HCT116 (cell line): ENCODE results near the gene APBA2. TPM values are rescaled to one million over a fixed set of nuclear protein-coding genes. Genes with fewer than 3 reads are reported as not detected.

Experiments
- ATAC-seq: fragments of 200-7000 bp; cut with Tn5 transposase; 2 replicates; pipeline ENCODE4 v1.9.1; 2020; ENCODE audit warnings: mild to moderate bottlenecking, moderate library complexity
- BruUV-seq: library from RNA; stranded (reverse); fragments of 400-500 nt; replicated peaks from 2 replicates; lab custom pipeline; 2021; lab: Mats Ljungman, UMichigan
- CTCF ChIA-PET: fragments of 300-600 bp; sonication (Branson Sonifier 250); formaldehyde crosslinking; loops from one replicate; lab custom pipeline; 2021; ENCODE audit warnings: antibody characterized with exemption; lab: Charles Lee
- POLR2A ChIA-PET: fragments of 300-600, 350-600 bp; sonication (Branson Sonifier 250); formaldehyde crosslinking; loops from one replicate; lab custom pipeline; 2021; ENCODE audit warnings: antibody characterized with exemption; lab: Charles Lee
- RAD21 ChIA-PET, 2 experiments: fragments of 300-600 bp; sonication (Branson Sonifier 250); formaldehyde crosslinking; loops; one replicate each; lab custom pipeline; 2023; ENCODE audit warnings: low total read pairs in 2 of 2; ENCODE audit not compliant: uncharacterized antibody in 2 of 2, unreplicated experiment in 2 of 2, low non-redundant PET in 1 of 2; lab: Charles Lee
- DNase-seq: peaks from one replicate; pipeline ENCODE4 v3.0.0-alpha.2; 2010; ENCODE audit warnings: low read depth, low spot score
- H2AFZ ChIP-seq: fragments of 200-600 bp; shearing (Covaris generic), sonication (generic); 2 replicates; pipeline ENCODE4 v1.6.1; 2017; ENCODE audit warnings: low read depth, mixed run types, mixed read lengths, antibody characterized with exemption, low read length; ENCODE audit not compliant: poor library complexity, severe bottlenecking
- H3K27ac ChIP-seq: 2 replicates; pipeline ENCODE4 v1.5.1; 2012; ENCODE audit warnings: low read depth, low read length
- H3K27me3 ChIP-seq: fragments of 200-600 bp; sonication (generic); 2 replicates; pipeline ENCODE4 v1.6.1; 2016; ENCODE audit warnings: mixed run types, low read length, mixed read lengths; ENCODE audit not compliant: insufficient read depth
- H3K36me3 ChIP-seq, 2 experiments: fragments of 200-500 bp in 1 of 2; fragments of 200-600 bp in 1 of 2; sonication (Bioruptor generic) in 1 of 2; sonication (generic) in 1 of 2; 2 replicates each; pipeline versions ENCODE4 v1.5.1 to v1.6.1; 2014 to 2016; ENCODE audit warnings: low read length in 2 of 2, inconsistent platforms in 1 of 2, mixed read lengths in 1 of 2, mixed run types in 1 of 2; ENCODE audit not compliant: insufficient read depth in 2 of 2, control insufficient read depth in 1 of 2
- H3K4me1 ChIP-seq, 2 experiments: fragments of 200-600 bp in 1 of 2; sonication (generic) in 1 of 2; 2 replicates each; pipeline versions ENCODE4 v1.5.1 to v1.6.1; 2012 to 2017; ENCODE audit warnings: low read length in 2 of 2, inconsistent platforms in 1 of 2, mild to moderate bottlenecking in 1 of 2, mixed read lengths in 1 of 2, mixed run types in 1 of 2, moderate library complexity in 1 of 2; ENCODE audit not compliant: insufficient read depth in 2 of 2, control insufficient read depth in 1 of 2
- H3K4me2 ChIP-seq: fragments of 200-600 bp; sonication (generic); 2 replicates; pipeline ENCODE4 v1.6.1; 2017; ENCODE audit warnings: mixed run types, low read length, mixed read lengths
- H3K4me3 ChIP-seq, 2 experiments: fragments of 200-600 bp in 1 of 2; sonication (generic) in 1 of 2; replicated peaks in 1 of 2; 2 replicates each; pipeline ENCODE4 v1.5.1; 2011 to 2016; ENCODE audit warnings: low read length in 2 of 2, control low read depth in 1 of 2, low read depth in 1 of 2, mild to moderate bottlenecking in 1 of 2, mixed read lengths in 1 of 2, mixed run types in 1 of 2
- H3K79me2 ChIP-seq: fragments of 200-600 bp; sonication (generic); 2 replicates; pipeline ENCODE4 v1.6.1; 2017; ENCODE audit warnings: mild to moderate bottlenecking, mixed run types, low read length, moderate library complexity, mixed read lengths; ENCODE audit not compliant: insufficient read depth
- H3K9ac ChIP-seq: fragments of 200-600 bp; sonication (generic); 2 replicates; pipeline ENCODE4 v1.6.1; 2016; ENCODE audit warnings: low read length, mixed read lengths
- H3K9me2 ChIP-seq: fragments of 200-600 bp; sonication (generic), shearing (Covaris generic); 2 replicates; pipeline ENCODE4 v1.6.1; 2017; ENCODE audit warnings: mixed run types, mild to moderate bottlenecking, moderate library complexity; ENCODE audit not compliant: insufficient read depth
- H3K9me3 ChIP-seq, 2 experiments: fragments of 200-500 bp in 1 of 2; fragments of 200-600 bp in 1 of 2; sonication (Bioruptor generic) in 1 of 2; sonication (generic) in 1 of 2; 2 replicates each; pipeline ENCODE4 v1.6.1; 2014 to 2017; ENCODE audit warnings: low read length in 2 of 2, mixed read lengths in 2 of 2, inconsistent platforms in 1 of 2, low read depth in 1 of 2, mild to moderate bottlenecking in 1 of 2, mixed run types in 1 of 2, moderate library complexity in 1 of 2; ENCODE audit not compliant: control insufficient read depth in 1 of 2, insufficient read depth in 1 of 2
- H4K20me1 ChIP-seq: fragments of 200-600 bp; sonication (generic), shearing (Covaris generic); 2 replicates; pipeline ENCODE4 v1.6.1; 2017; ENCODE audit warnings: mixed run types, mild to moderate bottlenecking, moderate library complexity; ENCODE audit not compliant: insufficient read depth
- CEBPB ChIP-seq: IDR thresholded peaks from 2 replicates; pipeline ENCODE4 v1.6.1; 2012; ENCODE audit warnings: low read depth
- EGR1 ChIP-seq: IDR thresholded peaks from 2 replicates; pipeline ENCODE4 v1.6.1; 2012; ENCODE audit warnings: low read depth
- EZH2phosphoT487 ChIP-seq: fragments of 200-600 bp; IDR thresholded peaks from 2 replicates; pipeline ENCODE4 v1.6.1; 2018; ENCODE audit warnings: antibody characterized with exemption, borderline replicate concordance
- FOSL1 ChIP-seq: IDR thresholded peaks from 2 replicates; pipeline ENCODE4 v1.6.1; 2012; ENCODE audit warnings: low read depth
- JUND ChIP-seq: IDR thresholded peaks from 2 replicates; pipeline ENCODE4 v1.6.1; 2012
- POLR2A ChIP-seq: IDR thresholded peaks from 2 replicates; pipeline ENCODE4 v1.7.0; 2011; ENCODE audit warnings: borderline replicate concordance; ENCODE audit not compliant: insufficient read depth, insufficient read length; ENCODE audit errors: extremely low read depth
- SIN3A ChIP-seq: IDR thresholded peaks from 2 replicates; pipeline ENCODE4 v1.6.1; 2012; ENCODE audit warnings: low read depth
- SRF ChIP-seq: IDR thresholded peaks from 2 replicates; pipeline ENCODE4 v1.6.1; 2012; ENCODE audit warnings: low read depth
- TCF7L2 ChIP-seq: IDR thresholded peaks from 2 replicates; pipeline ENCODE4 v1.7.0; 2011; ENCODE audit warnings: borderline replicate concordance, inconsistent platforms; ENCODE audit not compliant: insufficient read depth, insufficient read length; ENCODE audit errors: extremely low read depth
- YY1 ChIP-seq: IDR thresholded peaks from 2 replicates; pipeline ENCODE4 v1.6.1; 2011; ENCODE audit warnings: low read length, low read depth, moderate library complexity, mild to moderate bottlenecking; ENCODE audit not compliant: insufficient replicate concordance; ENCODE audit errors: extremely low read depth
- ZFX ChIP-seq: fragments of 450-650 bp; IDR thresholded peaks from 2 replicates; pipeline ENCODE4 v1.6.1; 2017
- ZNF274 ChIP-seq: fragments of 200-500 bp; sonication (Bioruptor generic); IDR thresholded peaks from 2 replicates; pipeline ENCODE4 v1.6.1; 2014; ENCODE audit warnings: mild to moderate bottlenecking, low read depth, low read length, inconsistent platforms
- intact Hi-C: fragments of 100-400 bp; cut with micrococcal nuclease; formaldehyde crosslinking; loops from 2 replicates; pipeline ENCODE4 v1.10.0; 2022
- total RNA-seq: library from RNA; stranded (reverse); gene quantifications from one replicate; pipeline ENCODE4 v1.2.1, GENCODE V29; 2021; ENCODE audit not compliant: unreplicated experiment
- TF ChIP-seq, protein P1 (sequence below): IDR thresholded peaks from 2 replicates; pipeline ENCODE4 v1.6.1; 2012
- TF ChIP-seq, protein P2 (sequence below), 3 experiments: fragments of 200-600 bp in 1 of 3; sonication (generic) in 1 of 3; IDR thresholded peaks in 2 of 3; conservative IDR thresholded peaks in 1 of 3; 2 replicates each; pipeline ENCODE4 v1.5.1; 2012 to 2017; ENCODE audit warnings: low read depth in 2 of 3, low read length in 2 of 3, antibody characterized with exemption in 1 of 3, borderline replicate concordance in 1 of 3, control low read depth in 1 of 3, mild to moderate bottlenecking in 1 of 3, mixed read lengths in 1 of 3, mixed run types in 1 of 3, moderate library complexity in 1 of 3; ENCODE audit not compliant: insufficient read depth in 1 of 3
- TF ChIP-seq, protein P3 (sequence below): IDR thresholded peaks from 2 replicates; pipeline ENCODE4 v1.6.1; 2012
- TF ChIP-seq, protein P4 (sequence below): IDR thresholded peaks from 2 replicates; pipeline ENCODE4 v1.6.1; 2011; ENCODE audit warnings: mild to moderate bottlenecking, low read length, moderate library complexity; ENCODE audit not compliant: insufficient replicate concordance; ENCODE audit errors: extremely low read depth
- TF ChIP-seq, protein P5 (sequence below): IDR thresholded peaks from 2 replicates; pipeline ENCODE4 v1.6.1; 2012; ENCODE audit warnings: low read depth

The APBA2 gene
- total RNA-seq, 1 experiment from 2014 or later = 0.47 TPM

DNA sequence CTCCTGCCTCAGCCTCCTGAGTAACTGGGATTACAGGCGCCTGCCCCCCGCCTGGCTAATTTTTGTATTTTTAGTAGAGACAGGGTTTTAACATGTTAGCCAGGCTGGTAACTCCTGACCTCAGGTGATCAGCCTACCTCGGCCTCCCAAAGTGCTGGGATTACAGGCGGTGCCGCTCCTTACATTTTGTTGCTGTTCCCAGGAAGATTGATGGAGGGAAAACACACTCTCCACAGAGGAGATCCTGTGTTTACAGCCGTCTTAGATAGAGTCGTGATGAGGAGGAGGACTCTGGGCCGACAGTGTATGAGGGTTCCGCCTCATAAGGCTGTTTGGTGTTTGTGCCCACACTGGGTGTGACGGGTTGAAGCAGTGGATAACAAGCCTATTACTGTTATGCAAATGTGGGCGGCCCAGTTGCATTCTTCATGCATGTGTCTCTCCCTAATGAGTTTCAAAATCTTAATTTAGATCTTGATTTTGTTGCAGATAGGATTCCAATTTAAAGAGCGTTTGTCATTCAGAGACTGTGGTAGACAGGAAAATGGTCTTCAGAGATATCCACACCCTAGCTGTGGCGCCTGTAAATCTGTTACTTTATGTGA lies 60.0 kb downstream of the APBA2 start:
- POLR2A ChIA-PET = no interaction called here
- intact Hi-C loops = no loop called here
- RAD21 ChIA-PET = no interaction called here
- H3K36me3 ChIP-seq = no peaks in the 10 kb centered on the region
- H3K9me3 ChIP-seq = no peaks in the 10 kb centered on the region
- H2AFZ ChIP-seq = no peak overlapping the region
- H3K4me2 ChIP-seq = no peak overlapping the region
- CTCF ChIA-PET = no interaction called here
- no peaks in the 10 kb centered on the region for H3K79me2 ChIP-seq
- no peaks in the 10 kb centered on the region for H3K9me2 ChIP-seq
- DNase-seq (no peak), ATAC-seq (no peak)
- H3K4me1 ChIP-seq = no peaks in the 10 kb centered on the region
- no peaks in the 10 kb centered on the region for H4K20me1 ChIP-seq
- H3K9ac ChIP-seq = no peak overlapping the region
- no peaks in the 10 kb centered on the region for H3K27me3 ChIP-seq
- TF ChIP-seq, protein P1, sequence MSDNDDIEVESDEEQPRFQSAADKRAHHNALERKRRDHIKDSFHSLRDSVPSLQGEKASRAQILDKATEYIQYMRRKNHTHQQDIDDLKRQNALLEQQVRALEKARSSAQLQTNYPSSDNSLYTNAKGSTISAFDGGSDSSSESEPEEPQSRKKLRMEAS = no peak
- TF ChIP-seq CEBPB (no peak), SIN3A (no peak), JUND (no peak), ZFX (no peak), EZH2phosphoT487 (no peak), ZNF274 (no peak), FOSL1 (no peak), EGR1 (no peak), SRF (no peak), YY1 (no peak), POLR2A (no peak), TCF7L2 (no peak)
- TF ChIP-seq, protein P2, sequence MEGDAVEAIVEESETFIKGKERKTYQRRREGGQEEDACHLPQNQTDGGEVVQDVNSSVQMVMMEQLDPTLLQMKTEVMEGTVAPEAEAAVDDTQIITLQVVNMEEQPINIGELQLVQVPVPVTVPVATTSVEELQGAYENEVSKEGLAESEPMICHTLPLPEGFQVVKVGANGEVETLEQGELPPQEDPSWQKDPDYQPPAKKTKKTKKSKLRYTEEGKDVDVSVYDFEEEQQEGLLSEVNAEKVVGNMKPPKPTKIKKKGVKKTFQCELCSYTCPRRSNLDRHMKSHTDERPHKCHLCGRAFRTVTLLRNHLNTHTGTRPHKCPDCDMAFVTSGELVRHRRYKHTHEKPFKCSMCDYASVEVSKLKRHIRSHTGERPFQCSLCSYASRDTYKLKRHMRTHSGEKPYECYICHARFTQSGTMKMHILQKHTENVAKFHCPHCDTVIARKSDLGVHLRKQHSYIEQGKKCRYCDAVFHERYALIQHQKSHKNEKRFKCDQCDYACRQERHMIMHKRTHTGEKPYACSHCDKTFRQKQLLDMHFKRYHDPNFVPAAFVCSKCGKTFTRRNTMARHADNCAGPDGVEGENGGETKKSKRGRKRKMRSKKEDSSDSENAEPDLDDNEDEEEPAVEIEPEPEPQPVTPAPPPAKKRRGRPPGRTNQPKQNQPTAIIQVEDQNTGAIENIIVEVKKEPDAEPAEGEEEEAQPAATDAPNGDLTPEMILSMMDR (IDR thresholded peaks at IDR 0.05 in 2 of 3, conservative IDR thresholded peaks at IDR 0.05 in 1 of 3; ENCODE audit: borderline replicate concordance in 1 of 3, insufficient read depth in 1 of 3, low read depth in 2 of 3, low read length in 2 of 3) = no peak
- TF ChIP-seq, protein P3, sequence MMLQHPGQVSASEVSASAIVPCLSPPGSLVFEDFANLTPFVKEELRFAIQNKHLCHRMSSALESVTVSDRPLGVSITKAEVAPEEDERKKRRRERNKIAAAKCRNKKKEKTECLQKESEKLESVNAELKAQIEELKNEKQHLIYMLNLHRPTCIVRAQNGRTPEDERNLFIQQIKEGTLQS = no peak
- TF ChIP-seq, protein P4, sequence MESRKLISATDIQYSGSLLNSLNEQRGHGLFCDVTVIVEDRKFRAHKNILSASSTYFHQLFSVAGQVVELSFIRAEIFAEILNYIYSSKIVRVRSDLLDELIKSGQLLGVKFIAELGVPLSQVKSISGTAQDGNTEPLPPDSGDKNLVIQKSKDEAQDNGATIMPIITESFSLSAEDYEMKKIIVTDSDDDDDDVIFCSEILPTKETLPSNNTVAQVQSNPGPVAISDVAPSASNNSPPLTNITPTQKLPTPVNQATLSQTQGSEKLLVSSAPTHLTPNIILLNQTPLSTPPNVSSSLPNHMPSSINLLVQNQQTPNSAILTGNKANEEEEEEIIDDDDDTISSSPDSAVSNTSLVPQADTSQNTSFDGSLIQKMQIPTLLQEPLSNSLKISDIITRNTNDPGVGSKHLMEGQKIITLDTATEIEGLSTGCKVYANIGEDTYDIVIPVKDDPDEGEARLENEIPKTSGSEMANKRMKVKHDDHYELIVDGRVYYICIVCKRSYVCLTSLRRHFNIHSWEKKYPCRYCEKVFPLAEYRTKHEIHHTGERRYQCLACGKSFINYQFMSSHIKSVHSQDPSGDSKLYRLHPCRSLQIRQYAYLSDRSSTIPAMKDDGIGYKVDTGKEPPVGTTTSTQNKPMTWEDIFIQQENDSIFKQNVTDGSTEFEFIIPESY = no peak
- TF ChIP-seq, protein P5, sequence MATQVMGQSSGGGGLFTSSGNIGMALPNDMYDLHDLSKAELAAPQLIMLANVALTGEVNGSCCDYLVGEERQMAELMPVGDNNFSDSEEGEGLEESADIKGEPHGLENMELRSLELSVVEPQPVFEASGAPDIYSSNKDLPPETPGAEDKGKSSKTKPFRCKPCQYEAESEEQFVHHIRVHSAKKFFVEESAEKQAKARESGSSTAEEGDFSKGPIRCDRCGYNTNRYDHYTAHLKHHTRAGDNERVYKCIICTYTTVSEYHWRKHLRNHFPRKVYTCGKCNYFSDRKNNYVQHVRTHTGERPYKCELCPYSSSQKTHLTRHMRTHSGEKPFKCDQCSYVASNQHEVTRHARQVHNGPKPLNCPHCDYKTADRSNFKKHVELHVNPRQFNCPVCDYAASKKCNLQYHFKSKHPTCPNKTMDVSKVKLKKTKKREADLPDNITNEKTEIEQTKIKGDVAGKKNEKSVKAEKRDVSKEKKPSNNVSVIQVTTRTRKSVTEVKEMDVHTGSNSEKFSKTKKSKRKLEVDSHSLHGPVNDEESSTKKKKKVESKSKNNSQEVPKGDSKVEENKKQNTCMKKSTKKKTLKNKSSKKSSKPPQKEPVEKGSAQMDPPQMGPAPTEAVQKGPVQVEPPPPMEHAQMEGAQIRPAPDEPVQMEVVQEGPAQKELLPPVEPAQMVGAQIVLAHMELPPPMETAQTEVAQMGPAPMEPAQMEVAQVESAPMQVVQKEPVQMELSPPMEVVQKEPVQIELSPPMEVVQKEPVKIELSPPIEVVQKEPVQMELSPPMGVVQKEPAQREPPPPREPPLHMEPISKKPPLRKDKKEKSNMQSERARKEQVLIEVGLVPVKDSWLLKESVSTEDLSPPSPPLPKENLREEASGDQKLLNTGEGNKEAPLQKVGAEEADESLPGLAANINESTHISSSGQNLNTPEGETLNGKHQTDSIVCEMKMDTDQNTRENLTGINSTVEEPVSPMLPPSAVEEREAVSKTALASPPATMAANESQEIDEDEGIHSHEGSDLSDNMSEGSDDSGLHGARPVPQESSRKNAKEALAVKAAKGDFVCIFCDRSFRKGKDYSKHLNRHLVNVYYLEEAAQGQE = no peak
- H3K27ac ChIP-seq = no peak overlapping the region
- H3K4me3 ChIP-seq = no peak overlapping the region
- no TSS peak for BruUV-seq
